CD4-positive, alpha-beta T cell (primary cell): ENCODE results near the gene TEAD4. TPM values are rescaled to one million over a fixed set of nuclear protein-coding genes. Genes with fewer than 3 reads are reported as not detected.

ENCODE experiments used
- ATAC-seq: fragments of 200-7000 bp; cut with Tn5 transposase; one replicate; pipeline ENCODE4 v1.10.0; 2022; ENCODE audit warnings: mild to moderate bottlenecking; ENCODE audit not compliant: poor library complexity
- CTCF ChIA-PET: fragments of 350-600 bp; sonication (Branson Sonifier 250); formaldehyde crosslinking; loops from one replicate; lab custom pipeline; 2021; ENCODE audit warnings: antibody characterized with exemption, inconsistent platforms; lab: Charles Lee
- POLR2A ChIA-PET: fragments of 350-600 bp; sonication (Branson Sonifier 250); formaldehyde crosslinking; loops from one replicate; lab custom pipeline; 2021; ENCODE audit warnings: antibody characterized with exemption, inconsistent platforms; lab: Charles Lee
- DNase-seq, 14 experiments: peaks; one replicate each; pipeline ENCODE4 v3.0.0-alpha.2; 2013 to 2020; ENCODE audit warnings: mixed read lengths in 2 of 14
- H3K27ac ChIP-seq, 2 donors: one replicate each; pipeline versions ENCODE4 v1.5.1 to v1.7.0; 2013; ENCODE audit warnings: low read length in 2 of 2, low read depth in 1 of 2, mild to moderate bottlenecking in 1 of 2
- H3K27me3 ChIP-seq, 2 experiments: 1 replicate in 1 of 2; 2 replicates in 1 of 2; pipeline versions ENCODE4 v1.6.1 to v1.7.0; 2013; ENCODE audit warnings: low read length in 2 of 2, control low read depth in 1 of 2, mild to moderate bottlenecking in 1 of 2, moderate library complexity in 1 of 2; ENCODE audit not compliant: insufficient read depth in 2 of 2, control insufficient read depth in 1 of 2
- H3K36me3 ChIP-seq: one replicate; pipeline ENCODE4 v1.6.1; 2013; ENCODE audit warnings: low read length, control low read depth; ENCODE audit not compliant: insufficient read depth
- H3K4me1 ChIP-seq: one replicate; pipeline ENCODE4 v1.6.1; 2013; ENCODE audit warnings: low read length, control low read depth; ENCODE audit not compliant: insufficient read depth
- H3K4me3 ChIP-seq: one replicate; pipeline ENCODE4 v1.5.1; 2013; ENCODE audit warnings: mild to moderate bottlenecking, low read length, moderate library complexity
- H3K9me3 ChIP-seq, 2 experiments: 1 replicate in 1 of 2; 2 replicates in 1 of 2; pipeline versions ENCODE4 v1.6.1 to v1.7.0; 2013; ENCODE audit warnings: low read length in 2 of 2, mild to moderate bottlenecking in 2 of 2, control low read depth in 1 of 2, moderate library complexity in 1 of 2; ENCODE audit not compliant: control insufficient read depth in 1 of 2, insufficient read depth in 1 of 2
- H3K27ac Mint-ChIP-seq: one replicate; pipeline ENCODE4 v1.8.0; 2020; ENCODE audit warnings: mixed read lengths
- H3K27me3 Mint-ChIP-seq: one replicate; pipeline ENCODE4 v1.8.0; 2021; ENCODE audit warnings: mixed read lengths
- H3K36me3 Mint-ChIP-seq: one replicate; pipeline ENCODE4 v1.8.0; 2021; ENCODE audit warnings: low read depth, mixed read lengths
- H3K4me1 Mint-ChIP-seq: one replicate; pipeline ENCODE4 v1.8.0; 2021; ENCODE audit warnings: low read depth, mixed read lengths
- H3K4me3 Mint-ChIP-seq: one replicate; pipeline ENCODE4 v1.8.0; 2020; ENCODE audit warnings: mild to moderate bottlenecking, mixed read lengths
- H3K9me3 Mint-ChIP-seq: one replicate; pipeline ENCODE4 v1.8.0; 2020; ENCODE audit warnings: mixed read lengths
- CTCF ChIP-seq: fragments of 200-600 bp; IDR thresholded peaks from one replicate; pipeline ENCODE4 v1.8.0; 2022; ENCODE audit warnings: antibody characterized with exemption, mild to moderate bottlenecking
- intact Hi-C, 2 experiments: fragments of 100-400 bp; cut with DNase I in 1 of 2; cut with micrococcal nuclease in 1 of 2; formaldehyde crosslinking; loops; one replicate each; pipeline versions ENCODE4 v1.15.1 to v1.9.0; 2023 to 2025; cut with DNase I, micrococcal nuclease
- total RNA-seq, 174 experiments: library from RNA in 2 of 174; stranded (reverse) in 2 of 174; gene quantifications; one replicate each; pipeline ENCODE4 v1.2.3 and lab custom pipeline; 2021 to 2026

TEAD4 gene
- total RNA-seq, 2 experiments from 2014 or later: not detected

GRCh38 chr12:3069714-3070113, 110.5 kb downstream of the TEAD4 start:
- Mint-ChIP-seq H3K27ac (no peak overlapping the region), H3K36me3 (no peaks in the 10 kb centered on the region), H3K27me3 (peaks cover 13% of the 10 kb centered on the region), H3K4me3 (no peak overlapping the region), H3K4me1 (peaks cover 6% of the 10 kb centered on the region), H3K9me3 (no peaks in the 10 kb centered on the region)
- H3K27me3 ChIP-seq: peaks cover 2 to 3% of the 10 kb centered on the region in 2 experiments
- intact Hi-C loops: loop anchor here in 1 of 2 experiments (5.0 to 10.0 kb wide), 2 partner anchors 68 to 275 kb away; partner anchors contain the start of gene FKBP4
- CTCF ChIA-PET: no interaction called here
- no peak for TF ChIP-seq CTCF
- no peak overlapping the region for H3K27ac ChIP-seq
- H3K9me3 ChIP-seq: peaks cover 0 to 4% of the 10 kb centered on the region in 2 experiments
- no peak overlapping the region for H3K4me3 ChIP-seq
- DNase-seq (no peak), ATAC-seq (no peak)
- POLR2A ChIA-PET: no interaction called here
- peaks cover 6% of the 10 kb centered on the region for H3K4me1 ChIP-seq
- H3K36me3 ChIP-seq: no peaks in the 10 kb centered on the region

DNA sequence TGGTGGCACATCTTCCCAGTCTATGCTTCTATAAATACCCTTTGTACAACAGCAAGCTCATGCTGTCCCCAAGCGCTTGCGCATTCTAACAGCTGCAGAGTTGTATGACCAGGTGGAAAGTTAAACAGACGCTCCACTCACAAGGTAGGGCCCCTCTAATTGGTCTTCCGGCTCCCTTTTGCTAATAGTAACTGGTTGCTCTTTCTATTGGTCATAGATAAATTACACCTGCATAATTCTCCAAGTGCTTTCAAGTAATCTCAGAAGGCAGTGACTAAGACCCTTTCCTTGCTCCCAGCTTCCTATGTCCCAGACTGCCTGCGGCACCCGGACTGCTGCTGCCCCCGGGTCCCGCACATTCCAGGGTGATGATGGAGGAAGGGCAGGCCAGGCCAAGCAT, 111.9 kb downstream of the TEAD4 start:
- Mint-ChIP-seq H3K4me1 (peaks cover 6% of the 10 kb centered on the region), H3K27ac (no peak overlapping the region), H3K9me3 (no peaks in the 10 kb centered on the region), H3K36me3 (no peaks in the 10 kb centered on the region), H3K4me3 (no peak overlapping the region), H3K27me3 (peaks cover 7% of the 10 kb centered on the region)
- ATAC-seq (no peak), DNase-seq (no peak)
- H3K27ac ChIP-seq: no peak overlapping the region
- no peak for TF ChIP-seq CTCF
- ChIA-PET POLR2A (no interaction called here), CTCF (no interaction called here)
- no peaks in the 10 kb centered on the region for H3K36me3 ChIP-seq
- H3K9me3 ChIP-seq: no peaks in the 10 kb centered on the region
- intact Hi-C loops: loop anchor here in 1 of 2 experiments (5.0 to 10.0 kb wide), 2 partner anchors 66 to 276 kb away; partner anchors contain the start of gene FKBP4
- H3K27me3 ChIP-seq: peaks cover 3% of the 10 kb centered on the region in 2 experiments
- peaks cover 8% of the 10 kb centered on the region for H3K4me1 ChIP-seq
- H3K4me3 ChIP-seq: no peak overlapping the region

DNA sequence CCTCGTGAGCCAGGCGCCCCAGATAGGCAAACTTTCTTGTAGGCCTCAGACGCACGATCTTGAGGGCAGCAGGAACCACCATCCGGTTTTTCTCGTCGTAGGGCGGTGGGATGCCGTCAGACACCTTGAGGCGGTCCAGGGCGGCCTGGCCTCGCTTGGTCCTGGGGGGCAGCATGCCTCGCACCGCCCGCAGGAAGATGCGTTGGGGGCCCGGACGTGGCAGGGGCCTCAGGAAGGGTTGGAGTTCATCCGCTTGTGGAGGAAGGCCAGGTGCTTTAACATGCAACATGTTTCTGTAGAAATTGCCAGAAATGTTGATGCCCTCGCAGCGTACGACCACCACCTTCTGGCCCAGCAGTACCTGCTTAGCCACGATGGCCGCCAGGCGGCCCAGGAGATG, 112.5 kb downstream of the TEAD4 start:
- H3K27me3 Mint-ChIP-seq: peaks cover 7% of the 10 kb centered on the region
- DNase-seq: no peak
- CTCF ChIA-PET: interaction anchor here (1.2 kb wide), 1 partner anchor 204 kb away, joined by 4 read pairs; no protein-coding TSS in a partner anchor
- peaks cover 6% of the 10 kb centered on the region for H3K4me1 Mint-ChIP-seq
- peaks cover 3% of the 10 kb centered on the region in 2 experiments for H3K27me3 ChIP-seq
- no peaks in the 10 kb centered on the region for H3K36me3 Mint-ChIP-seq
- peaks cover 14% of the 10 kb centered on the region for H3K4me1 ChIP-seq
- H3K27ac Mint-ChIP-seq: no peak overlapping the region
- no peaks in the 10 kb centered on the region for H3K9me3 ChIP-seq
- POLR2A ChIA-PET: no interaction called here
- H3K36me3 ChIP-seq: no peaks in the 10 kb centered on the region
- no peaks in the 10 kb centered on the region for H3K9me3 Mint-ChIP-seq
- ATAC-seq: no peak
- H3K4me3 ChIP-seq: no peak overlapping the region
- TF ChIP-seq CTCF: no peak
- intact Hi-C loops: loop anchor here in 1 of 2 experiments (5.0 to 10.0 kb wide), 2 partner anchors 66 to 277 kb away; partner anchors contain the start of gene FKBP4
- no peak overlapping the region for H3K4me3 Mint-ChIP-seq
- H3K27ac ChIP-seq: no peak overlapping the region
